Right atrium auricular region (tissue), 2 donors: ENCODE measurements around the gene ITGB3. TPM values are rescaled to one million over a fixed set of nuclear protein-coding genes. Genes with fewer than 3 reads are reported as not detected.

Experiments
- DNase-seq: peaks from one replicate; pipeline ENCODE4 v3.0.0-alpha.2; 2019; ENCODE audit warnings: low spot score
- H3K27ac ChIP-seq, 2 donors: fragments of 200-600 bp; sonication (generic); 1 replicate in 1 of 2; 2 replicates in 1 of 2; pipeline ENCODE4 v1.5.1; 2016 to 2019
- H3K27me3 ChIP-seq, 2 donors: fragments of 200-600 bp; sonication (generic); one replicate each; pipeline versions ENCODE4 v1.5.1 to v1.6.0; 2017 to 2019
- H3K36me3 ChIP-seq: fragments of 200-600 bp; sonication (generic); one replicate; pipeline ENCODE4 v1.5.1; 2016
- H3K4me1 ChIP-seq, 2 donors: fragments of 200-600 bp; sonication (generic); one replicate each; pipeline versions ENCODE4 v1.5.1 to v1.6.0; 2017 to 2019
- H3K4me3 ChIP-seq, 2 donors: fragments of 200-600 bp; sonication (generic); 1 replicate in 1 of 2; 2 replicates in 1 of 2; pipeline ENCODE4 v1.5.1; 2017 to 2019; ENCODE audit warnings: mild to moderate bottlenecking in 1 of 2, moderate library complexity in 1 of 2
- H3K9me3 ChIP-seq, 2 donors: fragments of 200-600 bp; sonication (generic); one replicate each; pipeline ENCODE4 v1.5.1; 2019
- CTCF ChIP-seq, 2 donors: fragments of 200-600 bp; sonication (generic); IDR thresholded peaks; one replicate each; pipeline ENCODE4 v1.5.1; 2019; ENCODE audit warnings: antibody characterized with exemption in 2 of 2
- total RNA-seq, 2 donors: library from RNA; depleted of rRNA; stranded (reverse); fragments of >200 nt; gene quantifications; one replicate each; pipeline ENCODE4 v1.1.0, GENCODE V29; 2016

ITGB3 gene
- total RNA-seq: 10 to 100 TPM in 1 of 2 donors, 1 to 10 TPM in 1; 3.0 to 13.6 TPM

GRCh38 chr17:47253541-47254402 lies at the start of gene ITGB3:
Gene ITGB3 (plus strand): TSS chr17:47253827. CDS start chr17:47253862, 35 bp downstream.
- peak; percentile 70 for DNase-seq
- Histone ChIP-seq H3K27ac (peak within 1 kb of the TSS; percentile 73 to 75), H3K4me1 (peaks cover 0 to 25% of the 10 kb centered on the region in 2 donors), H3K4me3 (peak within 1 kb of the TSS; percentile 58 to 76), H3K27me3 (no peaks in the 10 kb centered on the region), H3K9me3 (no peaks in the 10 kb centered on the region), H3K36me3 (no peaks in the 10 kb centered on the region)
- peak; percentile 34 to 63 for TF ChIP-seq CTCF (IDR thresholded peaks at IDR 0.05)

DNA sequence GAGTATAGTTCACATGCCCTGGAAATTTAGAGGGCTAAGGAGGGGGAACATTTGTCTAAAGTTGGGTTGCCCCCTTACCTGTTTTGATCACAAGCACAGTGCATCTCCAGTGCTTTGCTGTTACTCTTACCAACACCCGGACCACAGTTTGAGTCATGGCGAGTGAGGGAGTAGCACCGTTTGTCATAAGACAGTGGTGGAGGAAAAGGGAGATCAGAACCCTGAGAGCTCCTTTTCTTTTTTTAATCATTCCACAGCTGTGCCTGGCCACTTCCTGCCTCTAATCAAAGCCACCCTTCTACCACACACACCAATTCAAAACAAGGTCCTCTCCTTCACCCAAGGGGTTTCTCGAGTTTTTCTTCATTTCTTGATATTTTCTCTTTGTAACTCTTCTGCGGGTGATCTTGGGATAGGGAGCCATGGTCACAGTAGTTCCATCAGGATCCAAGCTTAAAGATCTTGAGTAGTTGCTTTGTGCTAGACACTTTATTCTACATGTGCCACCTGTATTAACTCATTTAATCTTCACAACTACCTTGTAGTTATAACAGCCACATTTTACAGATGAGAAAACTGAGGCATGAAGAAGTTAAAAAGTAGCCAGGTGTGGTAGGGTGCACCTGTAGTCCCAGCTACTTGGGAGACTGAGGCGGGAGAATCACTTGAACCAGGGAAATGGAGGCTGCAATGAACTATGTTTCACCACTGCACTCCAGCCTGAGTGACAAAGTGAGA lies 49.5 kb upstream of the ITGB3 start:
- H3K27ac ChIP-seq: peak overlapping the region; percentile 84 to 95
- peaks cover 0 to 42% of the 10 kb centered on the region in 2 donors for H3K4me1 ChIP-seq

GRCh38 chr17:47204722-47205418 lies 48.8 kb upstream of the ITGB3 start:
- Histone ChIP-seq H3K9me3 (no peaks in the 10 kb centered on the region), H3K4me1 (peaks cover 0 to 42% of the 10 kb centered on the region in 2 donors), H3K27ac (peak overlapping the region; percentile 84 to 95), H3K4me3 (peak overlapping the region in 1 of 2 donors; percentile 8), H3K27me3 (no peaks in the 10 kb centered on the region), H3K36me3 (peaks cover 4% of the 10 kb centered on the region)
- no peak for DNase-seq
- TF ChIP-seq CTCF (IDR thresholded peaks at IDR 0.05): no peak

More for the DNA sequence above, 49.5 kb upstream of the ITGB3 start:
- no peaks in the 10 kb centered on the region for H3K27me3 ChIP-seq
- no peak for TF ChIP-seq CTCF (IDR thresholded peaks at IDR 0.05)
- no peak for DNase-seq
- H3K9me3 ChIP-seq: no peaks in the 10 kb centered on the region
- H3K4me3 ChIP-seq: no peak overlapping the region
- H3K36me3 ChIP-seq: no peaks in the 10 kb centered on the region

DNA sequence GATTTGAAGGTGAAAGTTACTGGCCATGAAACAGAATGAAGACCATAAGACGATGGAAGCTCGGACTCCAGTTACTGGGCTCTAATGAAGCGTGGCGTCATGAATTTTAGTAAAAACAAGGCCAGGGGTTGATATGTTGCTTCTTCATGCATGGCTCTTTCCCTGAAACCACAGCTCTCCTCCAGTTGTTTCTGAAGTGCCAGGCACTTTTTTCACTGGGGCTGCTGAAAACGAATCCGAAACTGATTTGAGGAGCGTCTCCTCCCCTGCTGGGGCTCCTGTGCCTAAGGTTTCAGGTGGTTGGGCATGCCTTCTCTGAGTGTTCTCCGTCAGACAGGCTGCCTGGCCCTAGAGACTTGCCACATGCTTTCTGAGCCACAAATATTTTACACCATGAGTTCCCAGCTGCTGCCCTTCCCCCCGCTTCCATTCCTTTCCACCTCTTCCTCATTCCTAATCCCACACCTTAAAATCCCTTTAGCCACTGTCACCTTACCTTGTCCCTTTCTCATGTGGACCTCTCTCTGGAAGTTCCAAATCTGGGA lies 48.1 kb upstream of the ITGB3 start:
- Histone ChIP-seq H3K9me3 (no peaks in the 10 kb centered on the region), H3K36me3 (peaks cover 11% of the 10 kb centered on the region), H3K27ac (peak overlapping the region; percentile 84 to 95), H3K4me1 (peaks cover 0 to 42% of the 10 kb centered on the region in 2 donors), H3K4me3 (peak overlapping the region in 1 of 2 donors; percentile 8), H3K27me3 (no peaks in the 10 kb centered on the region)
- no peak for TF ChIP-seq CTCF (IDR thresholded peaks at IDR 0.05)
- DNase-seq: no peak
